NCI-H146 (cell line): Measurements from ENCODE around the gene METTL9.
"Not testable (repeated sequence)": the region's sequence is repeated elsewhere in the genome, so short reads cannot be mapped to it uniquely, and the experiment has no call there.

ENCODE experiments used
- DNase-seq: peaks from one replicate; lab custom pipeline; 2025; lab: John Stamatoyannopoulos, UW

The METTL9 gene

GRCh38 chr16:21637032-21637968, 37.9 kb downstream of the METTL9 start:
- DNase-seq, result no peak

DNA sequence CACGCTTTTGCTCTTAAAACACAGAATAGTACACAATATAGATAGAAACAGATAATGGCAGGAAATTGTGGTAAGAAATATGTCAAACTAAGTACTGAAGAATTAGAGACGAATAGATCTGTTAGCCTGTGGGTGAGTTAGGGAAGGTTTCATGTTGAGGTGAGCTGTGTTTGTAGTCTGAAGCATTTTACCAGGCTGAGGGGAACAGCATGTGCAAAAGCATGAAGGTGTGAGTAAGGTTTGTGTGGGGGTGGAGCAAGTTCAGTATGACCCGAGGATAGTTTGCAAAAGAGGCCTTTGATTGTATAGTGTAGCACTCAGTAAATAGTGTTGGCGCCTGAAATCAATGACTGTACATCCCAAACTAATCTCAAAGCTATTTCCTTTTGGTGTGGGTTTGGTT, 39.2 kb downstream of the METTL9 start:
- DNase-seq, result no peak

DNA sequence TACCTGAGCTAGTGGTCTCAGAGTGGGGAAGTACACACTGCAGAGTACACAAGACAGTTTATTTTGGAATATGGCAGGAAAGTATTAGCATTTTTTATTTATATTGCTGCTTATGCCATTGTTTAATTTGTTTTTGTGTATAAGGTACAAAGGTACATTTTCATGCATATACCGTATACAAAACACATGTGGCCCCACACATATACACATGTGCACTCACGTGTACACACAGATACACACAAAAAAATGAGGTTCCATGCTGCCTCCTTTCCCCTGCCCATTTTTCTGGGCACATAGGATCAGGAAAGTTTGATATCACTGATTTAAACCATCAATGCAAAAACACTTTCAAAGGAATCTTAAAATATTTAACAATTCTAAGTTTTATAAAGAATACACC, 40.1 kb downstream of the METTL9 start:
- no peak for DNase-seq

- DNase-seq, result no peak
Observed at GRCh38 chr16:21641916-21642315, 42.5 kb downstream of the METTL9 start.

GRCh38 chr16:21642861-21643260, 43.5 kb downstream of the METTL9 start:
- no peak for DNase-seq

DNA sequence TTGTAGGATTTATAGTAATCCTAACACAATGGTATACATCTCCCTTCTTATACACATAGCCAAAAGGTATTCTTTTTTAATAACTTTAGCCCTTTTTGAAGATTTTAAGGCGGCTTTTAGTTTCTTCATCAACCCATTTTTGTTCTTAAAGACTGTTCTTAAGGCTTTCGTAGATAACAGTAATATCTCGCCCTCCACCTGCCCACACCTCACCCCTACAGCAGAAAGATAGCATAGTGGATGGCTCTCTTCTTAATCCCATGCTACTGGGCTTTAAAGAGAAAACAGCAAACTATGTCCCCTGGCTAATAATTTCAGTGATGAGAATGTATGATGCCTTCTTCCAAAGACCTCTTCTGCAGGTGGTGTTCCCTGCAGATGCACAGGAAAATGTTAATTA, 44.4 kb downstream of the METTL9 start:
- DNase-seq, result no peak

DNA sequence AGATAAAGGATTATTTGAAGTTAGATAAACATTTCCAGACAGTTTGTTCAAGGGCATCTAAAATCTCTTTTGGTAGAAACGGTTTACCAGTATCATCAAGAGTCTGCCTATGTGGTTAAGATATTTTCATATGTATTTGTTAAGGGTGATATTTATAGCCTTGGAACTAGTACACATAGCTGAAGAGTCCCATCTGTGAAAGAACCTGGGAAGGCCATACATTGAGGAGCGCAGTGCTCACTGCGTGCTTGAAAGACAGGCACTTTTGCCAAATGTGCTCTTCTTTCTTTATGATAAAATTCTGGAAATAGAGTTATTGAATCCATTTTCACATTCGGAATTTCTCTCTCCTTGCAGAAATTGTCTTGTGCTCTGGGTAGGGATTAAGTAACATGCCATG, 45.3 kb downstream of the METTL9 start:
- DNase-seq, result no peak

DNA sequence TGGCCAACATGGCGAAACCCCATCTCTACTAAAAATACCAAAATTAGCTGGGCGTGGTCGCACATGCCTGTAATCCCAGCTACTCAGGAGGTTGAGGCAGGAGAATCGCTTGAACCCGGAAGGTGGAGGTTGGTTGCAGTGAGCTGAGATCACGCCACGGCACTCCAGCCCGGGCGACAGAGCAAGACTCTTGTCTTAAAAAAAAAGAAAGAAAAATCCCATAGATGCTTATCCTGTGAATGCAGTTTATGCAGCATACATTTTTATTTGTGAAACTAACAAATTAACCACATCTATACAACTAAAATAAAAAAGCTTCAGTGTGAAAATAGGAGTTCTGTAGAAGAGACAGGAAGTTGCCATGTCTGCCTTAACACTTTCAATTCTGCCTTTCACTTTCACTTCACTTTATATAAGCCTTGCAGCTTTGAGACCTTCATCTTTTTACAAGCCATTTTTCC, 45.9 kb downstream of the METTL9 start:
- no peak for DNase-seq

- DNase-seq, result no peak
Observed at GRCh38 chr16:21646091-21646490, 46.7 kb downstream of the METTL9 start.

GRCh38 chr16:21646721-21647561, 47.6 kb downstream of the METTL9 start:
- DNase-seq, result no peak

DNA sequence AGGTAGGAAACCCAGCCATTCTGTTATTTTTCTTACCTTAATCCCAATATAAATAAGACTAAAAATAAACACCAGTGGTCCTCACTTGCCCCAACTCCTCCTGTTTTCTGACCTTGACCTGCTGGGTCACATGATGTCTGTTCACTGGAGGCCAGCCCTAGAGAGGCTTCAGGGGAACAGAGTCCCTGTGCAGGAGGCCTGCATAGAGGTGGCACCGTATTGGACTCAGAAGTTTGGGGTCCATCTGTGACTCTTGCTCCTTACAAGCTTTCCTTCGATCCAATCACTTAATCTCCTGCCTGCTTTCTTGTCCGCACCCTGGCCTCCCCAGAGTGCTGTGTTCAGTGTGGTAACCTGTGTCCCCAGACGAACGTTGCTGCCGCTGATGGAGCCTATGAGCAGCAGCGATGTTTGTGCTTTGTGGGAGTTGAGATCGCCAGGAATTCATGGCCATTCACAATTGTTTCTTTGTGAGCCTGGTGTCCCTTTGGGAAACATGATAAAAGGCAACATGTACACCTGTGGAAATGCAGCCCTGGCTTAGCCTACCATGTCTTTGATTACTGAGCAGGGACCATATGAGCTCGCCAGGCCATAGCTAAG, 48.3 kb downstream of the METTL9 start:
- no peak for DNase-seq

DNA sequence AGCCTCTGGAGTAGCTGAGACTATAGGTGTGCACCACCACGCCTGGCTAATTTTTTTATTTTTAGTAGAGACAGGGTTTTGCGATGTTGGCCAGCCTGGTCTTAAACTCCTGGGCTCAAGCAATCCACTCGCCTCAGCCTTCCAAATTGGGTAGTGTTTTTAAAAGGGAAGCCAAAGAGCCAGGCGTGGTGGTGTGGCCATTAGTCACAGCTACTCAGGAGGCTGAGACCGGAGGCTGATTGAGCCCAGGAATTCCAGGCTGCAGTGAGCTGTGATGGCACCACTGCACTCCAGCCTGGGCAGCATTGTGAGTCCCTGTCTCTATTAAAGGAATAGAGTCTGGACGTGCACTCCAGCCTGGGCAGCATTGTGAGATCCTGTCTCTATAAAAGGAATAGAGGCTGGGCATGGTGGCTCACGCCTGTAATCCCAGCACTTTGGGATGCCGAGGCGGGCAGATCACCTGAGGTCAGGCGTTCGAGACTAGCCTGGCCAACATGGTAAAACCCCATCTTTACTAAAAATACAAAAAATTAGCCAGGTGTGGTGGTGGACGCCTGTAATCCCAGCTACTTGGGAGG, 50.5 kb downstream of the METTL9 start:
- not testable (repeated sequence) for DNase-seq

- DNase-seq, result no peak
Observed at GRCh38 chr16:21650521-21650920, 51.1 kb downstream of the METTL9 start.

- DNase-seq, result no peak
Observed at GRCh38 chr16:21651515-21651914, 52.1 kb downstream of the METTL9 start.

GRCh38 chr16:21652453-21652852, 53.1 kb downstream of the METTL9 start, which contains the start of gene IGSF6:
TSS of gene IGSF6 (minus strand) at chr16:21652608. CDS start at chr16:21652598, 10 bp downstream.
- no peak for DNase-seq

DNA sequence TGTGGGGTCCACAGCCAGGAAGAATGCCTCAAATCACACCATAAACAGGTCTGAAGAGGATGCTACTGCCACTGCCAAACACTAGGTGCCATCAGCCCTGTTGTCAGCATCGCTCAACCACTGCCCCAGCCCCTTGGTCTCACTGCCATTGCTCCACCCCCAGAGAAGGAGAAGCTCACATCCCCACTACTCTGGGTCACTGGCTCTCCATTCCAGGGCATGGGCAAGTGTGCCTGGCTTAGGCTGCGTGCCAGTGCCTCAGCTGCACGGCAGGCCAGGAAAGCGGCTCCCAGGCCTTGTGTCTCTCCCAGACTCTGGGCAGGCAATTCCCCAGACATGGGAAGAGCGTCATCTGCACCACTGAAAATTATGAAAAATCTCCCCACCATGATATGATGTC, 54.2 kb downstream of the METTL9 start:
- DNase-seq, result no peak

- DNase-seq, result no peak
Observed at GRCh38 chr16:21654466-21654865, 55.1 kb downstream of the METTL9 start.

DNA sequence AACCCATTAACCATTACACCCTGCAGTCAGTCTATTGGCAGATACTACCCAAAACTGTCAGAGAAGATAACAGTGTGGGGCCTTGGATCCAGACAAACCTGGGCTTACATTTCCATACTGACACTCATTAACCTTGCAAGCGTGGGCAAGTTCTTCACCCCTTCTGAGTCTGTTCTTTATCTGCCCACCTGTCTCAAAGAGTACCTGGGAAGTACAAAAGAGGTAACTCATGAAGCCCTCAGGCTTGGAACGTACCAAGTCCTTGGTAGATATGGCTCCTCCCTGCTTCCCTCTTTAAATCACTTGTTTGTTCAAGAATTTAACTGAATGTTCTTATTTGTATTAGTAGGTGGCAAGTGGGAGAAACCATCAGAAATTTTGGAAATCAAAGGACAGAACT, 55.5 kb downstream of the METTL9 start:
- no peak for DNase-seq

- peak; percentile 23 for DNase-seq
Observed at GRCh38 chr16:21656795-21657768, 57.7 kb downstream of the METTL9 start.

- no peak for DNase-seq
Observed at GRCh38 chr16:21659124-21659523, 59.7 kb downstream of the METTL9 start.
